Stimulated activated CD8-positive, alpha-beta memory T cell treated with anti-CD3 and anti-CD28 coated beads, Interleukin-12 subunit alpha, Interleukin-12 subunit beta, amount 100 ng/mL, for 4 hours (primary cell): ENCODE data around the gene SOCS3.
"Not testable (repeated sequence)": the region's sequence is repeated elsewhere in the genome, so short reads cannot be mapped to it uniquely, and the experiment has no call there.

Experiments used
- DNase-seq: peaks from one replicate; pipeline ENCODE4 v3.0.0-alpha.2; 2020; ENCODE audit warnings: low read depth

SOCS3 gene

DNA sequence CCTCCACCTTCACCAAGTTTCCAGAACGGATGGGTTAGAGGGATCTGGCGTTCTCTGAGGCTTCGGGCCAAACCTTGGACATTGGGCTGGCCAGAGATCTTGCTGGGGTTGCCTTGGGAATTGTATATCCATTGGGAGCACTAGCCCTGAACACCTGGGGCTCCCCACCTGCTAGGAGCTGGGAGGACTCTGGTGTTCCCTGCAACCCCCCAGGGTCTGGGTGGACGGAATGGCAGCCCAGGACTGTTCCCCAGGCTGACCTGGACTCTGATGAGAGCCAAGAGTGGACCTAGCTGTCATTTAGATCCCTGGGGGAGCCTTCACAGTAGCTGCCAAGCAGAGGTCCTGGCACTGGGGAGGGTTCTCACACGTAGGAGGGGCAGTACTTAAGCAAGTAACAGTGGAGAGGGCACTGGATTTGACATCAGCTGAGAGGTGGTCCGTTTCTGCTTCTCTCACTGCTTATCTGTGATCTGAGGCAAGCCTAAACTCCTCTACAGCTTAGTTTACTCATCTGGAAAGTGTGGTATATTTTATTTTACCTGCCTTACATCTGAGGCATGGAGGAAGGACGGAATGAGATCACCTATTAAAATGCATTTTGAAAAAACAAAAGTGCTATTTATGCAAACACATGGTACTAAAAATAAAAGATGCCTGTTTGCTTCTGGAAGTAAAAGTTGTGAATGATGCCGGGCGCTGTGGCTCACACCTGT is 11.7 kb downstream of the SOCS3 start:
- no peak for DNase-seq

DNA sequence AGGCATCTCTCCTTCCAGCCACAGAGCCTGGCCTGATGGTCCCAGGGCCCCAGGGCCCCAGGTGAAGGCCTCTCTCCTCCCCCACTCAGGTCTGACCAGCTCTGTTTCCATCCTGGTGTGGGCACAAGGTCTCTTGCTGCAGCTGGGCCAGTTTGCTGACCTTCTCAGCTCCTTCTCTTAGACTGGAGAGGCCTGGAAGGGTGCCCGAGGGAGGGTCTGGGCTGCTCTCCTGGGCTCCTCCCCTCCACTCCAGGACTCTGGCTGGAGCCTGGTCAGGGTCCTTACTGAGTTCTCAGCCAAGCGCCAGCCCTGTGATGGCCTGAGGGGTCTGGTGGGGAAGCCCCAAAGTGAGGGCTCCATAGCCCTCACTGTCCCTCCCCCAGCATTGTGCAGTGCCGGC is 12.4 kb downstream of the SOCS3 start:
- DNase-seq, result no peak

DNA sequence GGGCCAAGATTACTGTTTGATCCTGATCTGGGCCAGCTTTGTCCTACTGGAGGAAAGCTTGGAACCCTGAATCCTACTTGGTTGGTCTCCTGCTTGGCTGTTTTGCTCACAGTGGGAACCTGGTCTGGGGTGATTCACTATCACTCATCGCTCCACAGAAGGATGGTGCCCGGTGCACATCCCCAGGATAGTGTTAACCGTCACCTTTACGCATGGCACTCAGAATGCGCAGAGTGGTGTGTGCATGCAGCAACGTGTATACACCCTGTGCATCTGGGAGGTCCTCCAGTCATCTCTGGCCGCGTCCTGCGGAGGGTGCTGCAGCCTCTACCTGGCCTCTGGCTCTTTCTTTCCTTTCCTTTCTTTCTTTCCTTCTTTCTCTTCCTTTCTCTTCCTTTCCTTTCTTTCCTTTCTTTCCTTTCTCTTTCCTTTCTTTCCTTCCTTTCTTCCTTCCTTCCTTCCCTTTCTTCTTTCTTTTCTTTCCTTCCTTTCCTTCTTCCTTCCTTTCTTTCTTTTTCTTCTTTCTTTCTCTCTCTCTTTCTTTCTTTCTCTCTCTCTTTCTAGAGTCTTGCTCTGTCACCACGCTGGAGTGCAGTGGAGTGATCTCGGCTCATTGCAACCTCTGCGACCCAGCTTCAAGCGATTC is 13.1 kb downstream of the SOCS3 start:
- DNase-seq, result no peak

DNA sequence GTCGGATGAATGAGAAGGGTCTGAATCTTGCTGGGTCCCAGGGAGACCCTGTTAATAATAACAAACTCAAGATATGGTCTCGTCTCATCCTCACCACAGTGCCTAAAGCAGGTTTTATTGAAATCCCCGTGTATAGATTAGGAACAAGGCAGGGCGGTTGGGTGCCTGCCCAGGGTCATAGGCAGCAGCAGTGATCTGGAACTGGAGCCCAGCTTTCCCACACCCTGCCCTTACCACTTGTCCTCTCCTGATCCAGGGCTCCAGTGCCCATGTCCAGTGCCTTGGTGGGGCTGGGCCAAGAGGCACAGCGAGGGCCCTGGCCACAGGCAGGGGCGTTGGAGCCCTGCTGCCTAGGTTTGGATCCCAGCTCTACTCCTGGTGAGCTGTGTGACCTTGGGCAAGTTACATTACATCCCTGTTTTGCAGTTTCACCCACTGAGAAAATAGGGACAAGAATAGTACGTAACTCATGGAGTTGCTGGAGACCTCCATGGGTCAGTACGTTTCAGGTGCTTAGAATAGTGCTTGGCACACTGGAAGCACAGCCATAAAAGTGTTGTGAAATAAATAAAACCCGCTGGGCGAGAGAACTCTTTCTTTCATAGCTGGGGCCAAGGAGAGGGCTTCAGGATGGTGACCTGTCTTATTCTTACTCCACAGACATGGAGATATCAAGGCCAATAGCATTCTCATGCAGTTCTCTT is 13.9 kb downstream of the SOCS3 start:
- DNase-seq, result no peak

DNA sequence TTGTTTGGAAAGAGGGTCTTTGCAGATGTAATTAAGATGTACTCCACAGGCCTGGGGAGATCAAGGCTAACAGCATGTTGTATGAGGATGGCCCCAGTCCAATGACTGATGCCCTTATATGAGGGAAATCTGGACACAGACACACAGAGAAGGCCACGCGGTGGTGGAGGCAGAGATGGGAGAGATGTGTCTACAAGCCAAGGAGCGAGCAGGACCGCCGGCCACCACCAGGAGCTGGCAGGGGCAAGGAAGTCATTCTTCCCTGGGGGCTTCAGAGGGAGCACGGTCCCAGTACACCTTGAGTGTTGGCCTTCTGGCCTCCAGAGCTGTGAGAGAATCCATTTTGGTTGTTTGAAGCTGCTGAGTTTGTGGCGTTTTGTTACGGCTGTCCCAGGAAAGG is 14.7 kb downstream of the SOCS3 start:
- DNase-seq, result no peak

DNA sequence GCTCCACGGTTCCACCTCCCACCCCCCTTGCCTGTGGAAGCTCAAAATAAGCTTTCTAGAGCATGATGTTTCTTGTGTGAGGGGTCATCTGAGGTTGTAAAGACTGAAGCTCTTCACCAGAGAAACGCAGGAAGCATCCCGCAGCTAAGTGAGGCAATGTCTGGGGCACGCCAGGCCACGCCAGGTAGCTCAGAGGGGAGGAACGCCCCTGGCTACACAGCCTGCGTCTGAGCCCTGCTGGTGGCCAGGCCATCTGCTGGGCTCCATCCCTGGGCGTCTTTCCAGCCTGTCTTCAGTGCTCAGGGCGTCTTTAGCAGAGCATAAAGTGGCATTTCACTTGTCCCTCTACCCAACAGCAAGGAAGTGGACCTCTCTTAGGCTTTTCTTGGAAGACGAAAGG is 15.2 kb downstream of the SOCS3 start:
- no peak for DNase-seq

DNA sequence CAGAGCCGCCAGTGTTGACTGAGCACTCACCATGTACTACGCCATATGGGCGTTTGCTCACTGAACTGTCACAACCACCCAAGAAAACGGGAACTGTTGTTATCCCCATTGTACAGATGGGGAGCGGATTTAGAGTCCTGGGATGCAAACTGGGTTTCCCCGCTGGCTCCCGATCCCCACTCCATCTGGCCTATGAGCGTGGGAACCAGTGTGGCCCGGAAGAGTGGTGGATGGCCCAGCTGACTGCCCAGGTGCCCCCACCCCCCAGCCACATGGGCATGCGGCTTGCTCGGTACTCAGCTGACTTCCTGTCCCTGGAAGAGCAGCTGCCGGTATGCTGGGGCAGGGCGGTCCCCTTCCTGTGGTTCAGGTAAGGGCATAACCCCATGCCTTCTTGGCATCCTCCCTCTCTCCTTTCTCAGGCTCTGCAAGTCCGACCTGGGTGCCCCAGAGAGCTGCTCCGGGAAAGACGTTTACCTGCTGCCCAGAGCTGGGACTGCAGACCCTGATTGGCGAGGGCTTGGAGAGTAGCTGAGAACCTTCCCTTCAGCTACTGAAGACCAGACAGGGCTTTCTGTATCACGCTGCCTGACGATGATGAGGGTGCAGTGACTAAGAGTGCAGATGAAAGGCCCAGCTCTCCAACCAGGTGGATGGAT is 16.2 kb downstream of the SOCS3 start:
- DNase-seq, result peak; percentile 50

DNA sequence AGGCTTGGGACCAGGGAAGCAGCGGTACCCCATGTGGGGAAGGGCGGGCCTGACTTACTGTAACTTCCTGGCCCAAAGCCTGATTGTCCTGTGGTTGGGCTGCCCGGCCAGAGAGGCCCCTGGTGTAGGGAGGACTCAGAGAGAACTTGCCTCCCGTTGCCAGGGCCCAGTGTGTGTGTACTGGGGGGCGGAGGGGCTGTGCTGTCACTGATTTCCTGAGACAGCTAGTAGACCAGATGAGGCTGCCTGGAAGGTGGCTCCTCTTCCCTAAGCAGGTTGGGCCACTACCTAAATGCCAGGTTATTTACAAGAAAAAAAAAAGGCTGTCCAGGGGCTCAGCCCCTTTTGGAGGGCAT is 16.7 kb downstream of the SOCS3 start:
- no peak for DNase-seq

DNA sequence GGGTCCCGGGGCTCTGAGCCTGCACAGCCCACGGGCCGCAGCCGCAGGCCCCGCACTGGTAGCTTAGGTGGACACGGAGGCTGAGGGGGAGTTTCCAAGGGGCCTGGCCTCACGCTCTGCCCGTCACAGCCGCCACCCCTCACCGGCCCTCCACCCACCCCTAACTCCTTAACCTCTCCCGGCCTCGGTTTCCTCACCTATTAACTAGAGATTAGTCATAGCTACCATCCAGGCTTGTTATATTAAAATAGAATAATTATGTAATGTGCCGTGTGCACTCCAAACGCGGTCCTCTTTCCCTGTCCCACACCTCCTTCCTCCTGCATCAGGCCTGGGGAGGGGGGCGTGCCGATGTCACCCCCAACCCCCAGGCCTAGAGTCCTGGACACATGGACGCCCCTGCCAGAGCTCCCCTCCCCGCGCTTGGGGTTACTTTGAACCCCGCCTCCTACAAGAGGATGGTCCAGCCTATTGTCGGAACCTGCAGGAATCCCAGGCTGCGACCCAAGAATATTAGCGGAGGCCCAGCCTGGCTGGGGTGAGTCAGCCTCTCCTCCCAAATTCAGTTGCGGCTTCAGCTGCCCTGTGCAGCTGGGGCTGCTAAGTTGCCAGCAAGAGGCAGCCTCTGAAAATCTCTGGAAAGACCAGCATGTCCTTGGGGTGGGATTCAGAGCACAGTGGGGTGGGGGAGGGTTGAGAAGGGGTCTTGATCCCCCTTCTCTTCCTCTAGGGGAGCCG is 17.3 kb downstream of the SOCS3 start:
- no peak for DNase-seq

DNA sequence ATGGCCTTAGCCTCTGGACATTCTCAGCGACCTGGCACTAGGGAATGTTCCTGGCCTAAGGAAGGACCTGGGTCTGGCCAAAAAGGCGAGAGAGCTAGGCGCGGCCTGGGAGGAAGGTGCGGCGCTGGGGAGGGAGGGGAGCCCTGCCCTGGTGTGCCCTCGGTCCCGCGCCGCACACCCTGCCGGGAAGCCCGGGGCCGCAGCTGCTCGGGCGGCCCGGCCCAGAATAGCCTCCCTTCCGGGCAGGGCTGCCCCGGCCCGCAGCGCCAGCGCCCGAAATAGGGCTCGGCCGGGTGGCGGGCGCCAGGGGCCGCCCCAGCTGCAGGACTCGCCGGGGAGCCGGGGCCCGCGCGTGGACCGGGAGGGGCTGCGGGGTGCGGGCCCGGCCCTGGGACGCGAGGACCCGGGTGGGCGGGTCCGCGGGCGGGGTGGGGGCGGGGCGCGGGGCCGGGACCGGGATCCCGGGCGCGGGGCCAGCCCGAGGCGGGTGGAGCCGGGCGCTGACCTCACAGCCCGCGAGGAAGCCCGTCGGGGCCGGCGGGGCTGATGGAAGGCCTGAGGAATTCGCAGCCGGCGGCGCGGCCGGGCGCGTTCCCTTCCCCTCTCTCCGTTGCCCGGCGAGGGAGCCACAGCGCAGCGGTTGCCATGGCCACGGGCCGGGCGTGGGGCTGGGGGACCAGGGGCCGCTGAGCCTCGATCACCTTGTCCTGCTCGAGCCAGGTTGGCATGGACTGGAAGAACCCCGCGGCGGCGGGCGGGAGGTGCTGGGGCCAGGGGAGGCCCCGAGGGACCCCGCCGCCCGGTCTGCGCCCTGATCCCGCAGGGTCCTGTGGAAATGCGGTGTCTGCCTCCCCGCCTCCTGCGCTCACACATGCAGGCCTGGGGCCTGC is 18.1 kb downstream of the SOCS3 start:
- no peak for DNase-seq

DNA sequence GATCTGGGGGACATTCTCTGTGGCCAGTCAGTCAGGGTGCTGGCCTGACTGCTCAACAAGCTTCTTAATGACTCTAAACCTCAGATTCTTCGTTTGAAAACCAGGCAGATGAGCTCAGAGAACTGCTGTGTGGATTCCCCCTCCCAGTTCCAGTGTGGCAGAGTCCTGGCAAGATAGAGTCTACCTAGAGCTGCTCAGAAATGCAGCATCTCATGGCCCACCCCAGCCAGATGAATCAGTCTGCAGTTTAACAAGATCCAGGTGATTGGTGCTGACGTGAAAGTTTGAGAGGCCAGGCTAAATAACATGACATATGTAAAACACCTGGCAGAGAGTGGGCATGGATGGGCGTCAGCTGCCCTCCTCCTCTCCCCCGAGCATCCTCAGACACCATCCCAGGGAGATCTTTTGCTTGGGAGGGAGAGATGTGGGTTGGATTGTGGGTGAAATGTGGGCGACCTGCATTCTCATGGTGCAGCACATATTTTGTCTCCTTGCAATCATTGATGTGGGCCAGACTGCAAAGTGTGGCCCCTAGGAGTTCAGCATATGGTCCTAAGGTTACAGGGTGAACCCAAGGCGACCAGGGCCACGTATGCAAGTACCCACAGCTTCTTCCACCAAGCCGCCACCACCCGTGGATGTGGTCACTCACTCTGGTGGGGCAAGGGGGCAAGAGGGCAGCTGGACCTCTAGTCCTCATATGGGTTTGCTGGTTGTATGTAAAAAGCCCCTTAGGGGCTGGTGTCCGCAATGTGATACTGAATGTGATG is 19.5 kb downstream of the SOCS3 start:
- DNase-seq, result no peak

DNA sequence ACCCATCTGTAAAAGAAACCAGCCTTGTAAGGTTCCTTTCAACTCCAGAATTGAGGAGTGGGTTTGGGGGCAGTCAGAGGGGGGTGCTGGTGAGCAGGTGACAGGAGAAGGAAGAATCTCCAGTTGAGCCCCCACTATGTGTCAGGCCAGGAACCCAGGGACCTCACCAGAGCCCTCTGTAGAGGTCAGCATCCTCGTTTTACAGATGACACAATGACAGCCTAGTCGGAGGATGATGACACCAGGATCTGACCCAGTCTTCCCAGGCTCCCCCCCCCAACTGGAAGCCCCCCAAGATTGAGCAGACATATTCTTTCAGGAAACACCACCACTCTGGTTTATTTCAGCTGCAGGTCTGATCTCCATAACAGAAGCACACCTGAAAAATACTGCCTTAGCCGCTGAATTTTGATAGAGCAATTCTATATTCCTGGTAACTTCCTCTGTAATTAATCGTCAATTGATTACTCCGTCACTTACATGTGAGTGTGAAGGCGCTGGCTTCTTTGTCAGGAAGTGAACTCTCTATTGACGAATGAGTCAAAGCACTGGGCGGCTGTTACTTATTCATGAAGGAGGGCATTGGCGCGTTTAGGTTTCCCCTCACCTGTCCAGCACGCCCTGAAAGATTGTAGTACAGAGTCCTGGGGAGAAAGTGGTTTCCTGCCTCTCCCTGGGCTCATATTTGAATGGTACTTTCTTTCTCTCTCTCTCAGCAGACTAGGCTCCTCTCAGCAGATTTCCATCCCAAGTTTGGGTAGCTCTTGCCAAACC is 21.2 kb downstream of the SOCS3 start:
- no peak for DNase-seq

DNA sequence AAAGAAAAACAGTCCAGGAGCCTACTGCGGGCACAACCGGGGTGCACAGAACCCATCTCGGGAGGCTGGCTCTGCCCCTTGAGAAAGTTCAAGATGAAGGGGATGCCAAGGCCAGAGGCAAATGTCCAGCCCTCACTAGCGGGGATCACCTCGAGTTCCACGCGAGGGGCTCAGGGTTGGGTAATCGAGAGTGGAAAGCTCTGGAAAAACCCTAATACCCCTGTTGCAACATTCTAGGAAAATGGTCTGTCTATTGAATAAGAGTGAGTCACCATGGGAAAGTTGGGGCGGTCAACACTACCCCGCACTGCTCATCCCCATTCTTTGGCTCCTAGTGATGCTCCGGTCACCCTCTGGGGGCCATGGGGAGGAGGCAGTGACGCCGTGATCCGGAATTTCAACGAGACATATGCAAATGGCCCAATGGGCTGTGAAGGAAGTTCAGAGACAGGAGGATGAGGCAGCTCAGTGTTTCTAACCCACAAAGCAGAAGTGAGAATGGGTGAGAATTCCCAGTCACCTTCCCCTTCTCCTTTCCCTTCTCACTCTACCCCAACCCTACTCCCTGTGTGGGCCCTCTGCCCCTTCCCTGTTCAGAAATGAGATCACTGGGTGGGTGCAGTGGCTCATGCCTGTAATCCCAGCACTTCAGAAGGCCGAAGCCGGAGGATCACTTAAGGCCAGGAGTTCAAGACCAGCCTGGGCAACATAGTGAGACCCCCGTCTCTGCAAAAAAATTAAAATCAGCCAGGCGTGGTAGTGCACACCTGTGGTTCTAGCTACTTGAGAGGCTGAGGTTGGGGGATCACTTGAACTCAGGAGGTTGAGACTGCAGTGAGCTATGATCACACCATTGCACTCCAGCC is 22.4 kb downstream of the SOCS3 start:
- DNase-seq, result no peak

DNA sequence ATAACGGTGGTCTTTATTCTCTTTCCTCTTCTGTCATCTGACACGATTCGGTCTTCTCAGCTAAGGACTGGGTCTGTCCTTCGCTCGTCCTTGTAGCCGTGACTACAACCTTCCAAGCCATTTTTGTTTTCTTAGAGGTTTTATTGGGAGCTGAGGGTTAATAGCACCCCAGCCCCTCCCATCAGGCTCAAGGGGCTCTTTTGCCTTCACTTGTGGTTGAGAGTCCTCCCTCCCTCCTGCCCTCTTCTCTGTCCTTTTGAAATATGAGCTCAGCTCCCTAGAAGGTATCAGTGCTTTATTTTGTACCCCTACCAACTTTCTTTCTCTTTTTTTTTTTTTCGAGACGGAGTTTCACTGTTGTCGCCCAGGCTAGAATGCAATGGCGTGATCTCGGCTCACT is 24.7 kb downstream of the SOCS3 start:
- DNase-seq, result no peak

DNA sequence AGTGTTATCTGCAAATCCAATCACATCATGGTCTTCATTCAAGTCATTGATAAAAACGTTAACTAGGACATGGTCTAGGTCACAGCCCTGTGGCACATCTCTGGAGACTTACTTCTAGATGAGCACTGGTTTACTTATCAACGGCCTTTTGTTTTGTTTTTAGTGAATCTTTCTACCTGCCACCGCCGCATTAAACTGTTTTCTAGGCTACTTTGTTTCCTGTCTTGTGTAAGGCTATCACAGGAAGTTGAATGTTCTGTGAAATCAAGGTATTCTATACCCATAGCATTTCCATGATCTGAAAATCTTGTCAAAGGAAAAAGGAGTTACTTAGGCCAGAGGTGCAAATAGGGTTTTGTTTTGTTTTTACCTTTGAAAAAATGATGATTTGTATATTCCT is 26.9 kb downstream of the SOCS3 start:
- DNase-seq, result no peak

DNA sequence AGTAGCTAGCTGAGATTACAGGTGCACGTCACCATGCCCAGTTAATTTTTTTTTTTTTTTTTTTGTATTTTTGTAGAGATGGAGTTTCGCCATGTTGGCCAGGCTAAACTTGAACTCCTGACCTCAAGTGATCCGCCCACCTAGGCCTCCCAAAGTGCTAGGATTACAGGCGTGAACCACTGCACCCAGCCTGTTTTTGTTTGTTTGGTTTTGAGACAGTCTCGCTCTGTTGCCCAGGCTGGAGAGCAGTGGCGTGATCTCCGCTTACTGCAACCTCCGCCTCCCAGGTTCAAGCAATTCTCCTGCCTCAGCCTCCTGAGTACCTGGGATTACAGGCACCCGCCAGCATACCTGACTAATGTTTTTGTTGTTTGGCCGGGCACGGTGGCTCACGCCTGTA is 28.5 kb downstream of the SOCS3 start:
- DNase-seq, result not testable (repeated sequence)

DNA sequence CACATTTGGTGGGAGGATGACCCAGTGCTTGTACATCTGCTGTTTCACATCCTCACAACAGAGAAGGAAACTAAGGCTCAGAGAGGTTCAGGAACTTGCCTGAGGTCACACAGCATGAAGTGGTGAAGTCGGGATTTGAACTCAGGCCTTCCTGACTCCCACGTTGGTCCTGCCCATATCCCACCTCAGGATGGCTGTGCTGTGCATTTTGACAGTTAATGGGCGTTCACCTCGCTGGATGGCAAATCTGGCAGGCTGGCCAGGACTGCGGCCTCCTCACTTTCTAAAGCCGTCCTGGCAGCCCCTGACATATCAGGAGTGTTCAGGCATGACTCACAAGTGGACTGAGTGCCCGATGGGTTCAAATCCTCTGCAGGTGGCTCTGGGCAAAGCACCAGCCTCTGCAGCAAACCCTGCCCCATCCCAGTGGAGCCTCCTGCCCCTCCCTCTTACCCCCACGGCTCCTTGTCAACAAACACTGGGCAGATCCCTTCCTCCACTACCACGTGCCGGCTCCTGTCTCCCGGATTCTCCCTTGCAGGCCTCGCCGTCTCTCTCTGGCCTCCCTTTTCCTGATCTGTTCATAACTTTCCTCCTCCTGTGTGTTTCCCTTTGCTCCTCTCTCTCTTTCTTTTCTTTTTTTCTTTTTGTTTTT is 29.2 kb downstream of the SOCS3 start:
- no peak for DNase-seq
